GM12801 (cell line): ENCODE data around the gene GFRA1.

ENCODE experiments used
- TF ChIP-seq, protein P1 (sequence below): IDR thresholded peaks from one replicate; pipeline ENCODE4 v1.5.1; 2011; ENCODE audit warnings: control low read depth; ENCODE audit not compliant: insufficient read length; ENCODE audit errors: extremely low read depth

The GFRA1 gene

DNA sequence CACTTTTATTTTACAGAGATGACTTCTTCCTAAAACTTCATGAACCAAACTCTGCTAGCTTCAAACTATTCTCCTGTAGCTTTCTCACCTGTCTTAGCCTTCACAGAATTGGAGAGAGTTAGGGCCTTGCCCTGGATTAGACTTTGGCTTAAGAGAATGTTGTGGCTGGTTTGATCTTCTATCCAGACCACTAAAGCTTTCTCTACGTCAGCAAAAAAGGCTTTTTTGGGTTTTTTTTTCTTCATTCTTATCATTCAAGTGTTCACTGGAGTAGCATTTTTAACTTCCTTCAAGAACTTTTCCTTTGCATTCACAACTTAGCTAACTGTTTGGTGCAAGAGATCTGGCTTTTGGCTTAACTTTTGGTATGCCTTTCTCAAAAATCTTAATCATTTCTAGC lies 31.9 kb upstream of the GFRA1 start:
- TF ChIP-seq, protein P1, sequence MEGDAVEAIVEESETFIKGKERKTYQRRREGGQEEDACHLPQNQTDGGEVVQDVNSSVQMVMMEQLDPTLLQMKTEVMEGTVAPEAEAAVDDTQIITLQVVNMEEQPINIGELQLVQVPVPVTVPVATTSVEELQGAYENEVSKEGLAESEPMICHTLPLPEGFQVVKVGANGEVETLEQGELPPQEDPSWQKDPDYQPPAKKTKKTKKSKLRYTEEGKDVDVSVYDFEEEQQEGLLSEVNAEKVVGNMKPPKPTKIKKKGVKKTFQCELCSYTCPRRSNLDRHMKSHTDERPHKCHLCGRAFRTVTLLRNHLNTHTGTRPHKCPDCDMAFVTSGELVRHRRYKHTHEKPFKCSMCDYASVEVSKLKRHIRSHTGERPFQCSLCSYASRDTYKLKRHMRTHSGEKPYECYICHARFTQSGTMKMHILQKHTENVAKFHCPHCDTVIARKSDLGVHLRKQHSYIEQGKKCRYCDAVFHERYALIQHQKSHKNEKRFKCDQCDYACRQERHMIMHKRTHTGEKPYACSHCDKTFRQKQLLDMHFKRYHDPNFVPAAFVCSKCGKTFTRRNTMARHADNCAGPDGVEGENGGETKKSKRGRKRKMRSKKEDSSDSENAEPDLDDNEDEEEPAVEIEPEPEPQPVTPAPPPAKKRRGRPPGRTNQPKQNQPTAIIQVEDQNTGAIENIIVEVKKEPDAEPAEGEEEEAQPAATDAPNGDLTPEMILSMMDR: no peak

DNA sequence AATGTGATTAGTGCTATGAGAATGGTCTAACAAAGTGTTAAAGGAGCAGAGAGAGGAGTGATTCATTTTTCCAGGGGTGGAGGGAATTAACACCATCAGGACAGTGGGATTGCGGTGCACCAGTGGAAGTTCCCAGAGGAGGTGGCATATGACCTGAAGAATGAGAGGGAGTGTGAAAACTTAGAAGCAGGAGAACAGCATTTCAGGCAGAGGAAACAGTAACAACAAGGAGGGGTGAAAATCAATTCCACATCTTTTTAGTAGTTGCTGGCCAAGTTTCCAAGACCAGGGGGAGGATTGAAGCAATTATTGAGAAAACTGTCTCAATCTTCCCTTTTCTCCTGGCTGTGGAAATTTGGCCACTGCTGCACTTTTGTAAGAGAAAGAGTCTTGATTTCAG lies 27.5 kb upstream of the GFRA1 start:
- TF ChIP-seq, protein P1: no peak

DNA sequence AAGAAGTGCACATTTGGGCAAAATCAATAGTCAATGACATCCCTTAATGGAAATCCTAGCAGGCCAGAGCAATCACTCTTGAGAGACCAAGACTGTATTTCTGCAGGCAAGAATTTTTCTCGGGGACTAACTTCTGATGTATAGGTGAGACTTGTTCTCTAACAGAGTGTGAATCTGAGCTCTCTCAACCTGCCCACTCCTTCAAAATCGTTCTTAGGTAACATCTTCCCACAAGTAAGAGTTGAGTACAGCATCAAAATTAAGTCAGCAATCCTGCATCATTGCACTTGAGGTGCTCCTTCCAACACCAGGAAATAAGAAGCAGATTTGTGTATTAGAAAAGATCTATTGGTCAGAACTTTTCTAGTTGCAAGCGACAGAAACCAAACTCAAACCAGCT lies 25.6 kb upstream of the GFRA1 start:
- TF ChIP-seq, protein P1: no peak

DNA sequence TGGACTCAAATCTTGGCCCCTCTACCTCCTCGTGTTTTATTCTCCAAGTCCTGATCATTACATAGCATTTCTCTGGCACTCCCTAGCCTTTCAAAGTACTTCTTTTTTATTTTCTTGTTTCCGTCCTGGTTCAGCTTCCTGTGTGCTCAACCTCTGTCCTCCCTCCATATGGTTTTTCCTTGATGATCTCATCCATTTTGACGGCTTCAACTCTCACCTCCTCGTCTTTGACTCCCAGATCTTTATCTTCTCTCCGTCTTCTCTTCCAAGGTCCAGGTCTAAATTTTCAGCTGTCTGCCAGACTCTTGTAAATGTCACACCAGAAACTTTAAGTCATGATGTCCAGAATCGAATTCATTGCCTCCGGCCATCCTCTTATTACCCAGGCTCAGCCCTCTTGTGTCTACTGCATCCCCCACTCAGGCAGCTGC lies 23.3 kb upstream of the GFRA1 start:
- TF ChIP-seq, protein P1: no peak

DNA sequence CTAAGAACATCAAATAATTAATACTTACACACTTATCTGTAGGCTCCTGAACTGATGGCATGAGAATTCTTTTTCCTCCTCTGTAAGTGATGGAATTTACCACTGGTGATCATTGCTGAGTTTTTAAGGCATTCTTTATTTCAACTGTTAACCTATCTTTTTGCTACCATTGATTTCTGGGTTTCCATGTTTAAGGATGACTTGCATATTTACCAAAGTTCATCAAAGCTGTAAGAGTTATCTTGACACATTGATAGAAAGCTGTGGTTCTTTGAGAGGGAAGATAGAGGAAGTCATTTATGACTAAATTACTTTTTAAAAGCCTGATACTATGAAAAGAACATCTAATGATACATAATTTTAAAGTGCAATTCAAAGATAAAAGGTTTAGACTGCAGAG lies 19.5 kb upstream of the GFRA1 start:
- TF ChIP-seq, protein P1: no peak

DNA sequence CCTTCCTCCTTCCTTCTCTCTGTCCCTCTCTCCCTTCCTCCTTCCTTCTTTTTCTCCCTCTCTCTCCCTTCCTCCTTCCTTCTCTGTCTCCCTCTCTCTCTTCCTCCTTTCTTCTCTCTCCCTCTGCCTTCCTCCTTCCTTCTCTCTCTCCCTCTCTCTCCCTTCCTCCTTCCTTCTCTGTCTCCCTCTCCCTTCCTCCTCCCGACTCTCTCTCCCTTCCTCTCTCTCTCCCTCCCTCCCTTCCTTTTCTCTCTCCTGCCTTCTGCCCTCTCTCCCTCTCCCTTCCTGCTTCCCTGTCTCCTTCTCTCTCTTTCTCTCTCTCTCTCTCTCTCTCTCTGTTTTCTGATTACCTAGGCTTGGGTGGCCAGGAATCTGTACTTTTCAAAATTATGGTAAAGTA lies 16.6 kb upstream of the GFRA1 start:
- TF ChIP-seq, protein P1: no peak

DNA sequence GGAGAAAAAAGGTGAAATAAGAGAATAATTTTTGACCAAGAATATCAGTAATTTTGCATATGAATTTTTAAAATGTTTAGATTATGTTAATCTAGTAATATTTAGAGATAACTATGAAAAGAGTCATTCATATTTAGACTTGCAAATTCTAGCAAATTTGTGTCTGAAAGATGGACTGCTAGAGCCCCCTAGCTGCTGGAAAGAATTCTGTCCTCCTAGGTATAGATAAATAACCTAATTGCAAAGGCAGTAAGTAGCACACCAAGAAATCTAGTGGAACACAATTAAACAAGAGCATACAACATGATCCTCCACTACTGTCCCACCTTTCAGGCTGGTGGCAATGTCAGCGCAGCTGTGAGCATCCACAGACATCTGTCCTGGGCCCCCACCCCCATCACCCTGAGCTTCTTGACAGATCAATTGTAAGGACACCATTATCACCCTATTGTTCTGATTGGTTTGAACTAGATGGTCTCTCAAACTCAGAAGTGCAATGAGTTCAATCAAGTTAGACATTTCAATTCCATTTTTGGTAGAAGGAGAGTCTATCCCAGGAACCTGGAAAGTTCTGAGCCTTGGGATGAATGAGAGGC lies 15.0 kb upstream of the GFRA1 start:
- TF ChIP-seq, protein P1: no peak
